OCI-LY7 (cell line): Measurements from ENCODE around the gene CACTIN. TPM values are rescaled to one million over a fixed set of nuclear protein-coding genes. Genes with fewer than 3 reads are reported as not detected.

Source experiments
- BruUV-seq: library from RNA; stranded (reverse); fragments of 400-500 nt; replicated peaks from 2 replicates; lab custom pipeline; 2021; lab: Mats Ljungman, UMichigan
- CTCF ChIA-PET: fragments of 300-600 bp; sonication (Branson Sonifier 250); formaldehyde crosslinking; loops from one replicate; lab custom pipeline; 2022; ENCODE audit warnings: antibody characterized with exemption; ENCODE audit not compliant: unreplicated experiment; lab: Charles Lee
- POLR2A ChIA-PET: fragments of 300-600 bp; sonication (Branson Sonifier 250); formaldehyde crosslinking; loops from one replicate; lab custom pipeline; 2022; ENCODE audit warnings: antibody characterized with exemption; lab: Charles Lee
- DNase-seq: peaks from one replicate; pipeline ENCODE4 v3.0.0-alpha.2; 2015; ENCODE audit warnings: low spot score
- H2AFZ ChIP-seq: fragments of 200-600 bp; sonication (generic), shearing (Covaris generic); 2 replicates; pipeline ENCODE4 v1.6.1; 2014; ENCODE audit warnings: mild to moderate bottlenecking, antibody characterized with exemption, low read length, moderate library complexity
- H3K27ac ChIP-seq: fragments of 200-600 bp; sonication (generic); 2 replicates; pipeline ENCODE4 v1.5.1; 2014; ENCODE audit warnings: mixed run types, low read depth, mild to moderate bottlenecking, moderate library complexity, low read length, inconsistent platforms; ENCODE audit not compliant: poor library complexity, severe bottlenecking
- H3K36me3 ChIP-seq: fragments of 200-600 bp; sonication (generic); 2 replicates; pipeline ENCODE4 v1.6.1; 2014; ENCODE audit warnings: mild to moderate bottlenecking, antibody characterized with exemption, low read length, moderate library complexity, mixed read lengths; ENCODE audit not compliant: insufficient read depth
- H3K4me1 ChIP-seq: fragments of 200-600 bp; sonication (generic); 2 replicates; pipeline ENCODE4 v1.5.1; 2014; ENCODE audit warnings: mild to moderate bottlenecking, low read length; ENCODE audit not compliant: insufficient read depth, poor library complexity, severe bottlenecking
- H3K4me2 ChIP-seq: fragments of 200-600 bp; sonication (generic); 2 replicates; pipeline ENCODE4 v1.6.1; 2014; ENCODE audit warnings: mild to moderate bottlenecking, low read length
- H3K4me3 ChIP-seq: fragments of 200-600 bp; sonication (generic); 2 replicates; pipeline ENCODE4 v1.5.1; 2014; ENCODE audit warnings: mild to moderate bottlenecking, low read depth, low read length; ENCODE audit not compliant: poor library complexity, severe bottlenecking
- H3K79me2 ChIP-seq: fragments of 200-600 bp; sonication (generic); 2 replicates; pipeline ENCODE4 v1.6.1; 2016; ENCODE audit warnings: low read depth, mild to moderate bottlenecking, low read length, moderate library complexity, mixed read lengths; ENCODE audit not compliant: insufficient read depth
- H3K9me2 ChIP-seq: fragments of 200-600 bp; sonication (generic); 2 replicates; pipeline ENCODE4 v1.6.1; 2016; ENCODE audit warnings: mild to moderate bottlenecking, low read length, mixed read lengths; ENCODE audit not compliant: insufficient read depth
- H3K9me3 ChIP-seq: fragments of 200-600 bp; sonication (generic); 2 replicates; pipeline ENCODE4 v1.6.1; 2014; ENCODE audit warnings: mild to moderate bottlenecking, mixed run types, low read length, mixed read lengths
- H4K20me1 ChIP-seq: fragments of 200-600 bp; sonication (generic); 2 replicates; pipeline ENCODE4 v1.6.1; 2014; ENCODE audit warnings: mild to moderate bottlenecking, antibody characterized with exemption, low read length, moderate library complexity, mixed read lengths; ENCODE audit not compliant: insufficient read depth
- EZH2phosphoT487 ChIP-seq: fragments of 200-600 bp; sonication (generic); IDR thresholded peaks from 2 replicates; pipeline ENCODE4 v1.6.1; 2018; ENCODE audit warnings: low read depth, borderline replicate concordance, mild to moderate bottlenecking, mixed run types, antibody characterized with exemption, low read length, moderate library complexity, mixed read lengths
- intact Hi-C: fragments of 100-400 bp; cut with micrococcal nuclease; formaldehyde crosslinking; loops from one replicate; pipeline ENCODE4 v1.10.0; 2022; ENCODE audit not compliant: unreplicated experiment
- total RNA-seq, 2 experiments: library from RNA; depleted of rRNA in 1 of 2; stranded (reverse); fragments of >200 nt in 1 of 2; shearing (Covaris generic) in 1 of 2; gene quantifications; 2 replicates each; pipeline ENCODE4 v1.2.3, GENCODE V29; 2014 to 2022
- TF ChIP-seq, protein P1 (sequence below): fragments of 200-600 bp; sonication (generic); conservative IDR thresholded peaks from 2 replicates; pipeline ENCODE4 v1.5.1; 2014; ENCODE audit warnings: mild to moderate bottlenecking, antibody characterized with exemption, low read length, moderate library complexity, mixed read lengths

CACTIN gene
- total RNA-seq, 2 experiments from 2014 or later = 34.2 to 35.9 TPM

DNA sequence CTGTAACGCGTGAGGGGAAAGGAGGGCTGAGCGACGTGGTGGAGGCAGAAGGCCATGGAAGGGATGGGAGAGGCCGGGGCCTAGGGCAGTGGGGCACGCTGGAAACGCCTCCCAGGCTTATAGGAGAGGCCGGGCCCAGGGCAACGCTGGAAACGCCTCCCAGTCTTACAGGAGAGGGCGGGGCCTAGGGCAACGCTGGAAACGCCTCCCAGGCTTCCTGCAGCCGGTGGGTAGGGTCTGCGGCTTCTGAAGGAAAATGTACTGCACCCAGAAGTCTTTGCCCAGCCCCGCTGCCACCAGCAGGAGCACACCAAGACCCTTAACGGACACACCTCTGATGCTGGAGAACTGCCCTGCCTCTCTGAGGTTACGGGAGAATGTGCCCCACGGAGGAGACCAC lies 9.1 kb downstream of the CACTIN start:
- DNase-seq = no peak
- Histone ChIP-seq H3K9me2 (no peaks in the 10 kb centered on the region), H3K4me1 (no peaks in the 10 kb centered on the region), H2AFZ (no peak overlapping the region), H3K27ac (no peak overlapping the region), H3K4me2 (no peak overlapping the region), H3K4me3 (no peak overlapping the region), H3K36me3 (peaks cover 36% of the 10 kb centered on the region), H3K79me2 (no peaks in the 10 kb centered on the region), H3K9me3 (no peaks in the 10 kb centered on the region), H4K20me1 (no peaks in the 10 kb centered on the region)
- ChIA-PET CTCF (interaction anchor here (0.6 kb wide), 1 partner anchor 342 kb away, joined by 11 read pairs; no protein-coding TSS in a partner anchor), POLR2A (no interaction called here)
- intact Hi-C loops = loop anchor here (5.0 kb wide), 1 partner anchor 70 kb away; no protein-coding TSS in a partner anchor
- no peak for TF ChIP-seq EZH2phosphoT487
- TF ChIP-seq, protein P1, sequence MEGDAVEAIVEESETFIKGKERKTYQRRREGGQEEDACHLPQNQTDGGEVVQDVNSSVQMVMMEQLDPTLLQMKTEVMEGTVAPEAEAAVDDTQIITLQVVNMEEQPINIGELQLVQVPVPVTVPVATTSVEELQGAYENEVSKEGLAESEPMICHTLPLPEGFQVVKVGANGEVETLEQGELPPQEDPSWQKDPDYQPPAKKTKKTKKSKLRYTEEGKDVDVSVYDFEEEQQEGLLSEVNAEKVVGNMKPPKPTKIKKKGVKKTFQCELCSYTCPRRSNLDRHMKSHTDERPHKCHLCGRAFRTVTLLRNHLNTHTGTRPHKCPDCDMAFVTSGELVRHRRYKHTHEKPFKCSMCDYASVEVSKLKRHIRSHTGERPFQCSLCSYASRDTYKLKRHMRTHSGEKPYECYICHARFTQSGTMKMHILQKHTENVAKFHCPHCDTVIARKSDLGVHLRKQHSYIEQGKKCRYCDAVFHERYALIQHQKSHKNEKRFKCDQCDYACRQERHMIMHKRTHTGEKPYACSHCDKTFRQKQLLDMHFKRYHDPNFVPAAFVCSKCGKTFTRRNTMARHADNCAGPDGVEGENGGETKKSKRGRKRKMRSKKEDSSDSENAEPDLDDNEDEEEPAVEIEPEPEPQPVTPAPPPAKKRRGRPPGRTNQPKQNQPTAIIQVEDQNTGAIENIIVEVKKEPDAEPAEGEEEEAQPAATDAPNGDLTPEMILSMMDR = no peak
- BruUV-seq = no TSS peak

DNA sequence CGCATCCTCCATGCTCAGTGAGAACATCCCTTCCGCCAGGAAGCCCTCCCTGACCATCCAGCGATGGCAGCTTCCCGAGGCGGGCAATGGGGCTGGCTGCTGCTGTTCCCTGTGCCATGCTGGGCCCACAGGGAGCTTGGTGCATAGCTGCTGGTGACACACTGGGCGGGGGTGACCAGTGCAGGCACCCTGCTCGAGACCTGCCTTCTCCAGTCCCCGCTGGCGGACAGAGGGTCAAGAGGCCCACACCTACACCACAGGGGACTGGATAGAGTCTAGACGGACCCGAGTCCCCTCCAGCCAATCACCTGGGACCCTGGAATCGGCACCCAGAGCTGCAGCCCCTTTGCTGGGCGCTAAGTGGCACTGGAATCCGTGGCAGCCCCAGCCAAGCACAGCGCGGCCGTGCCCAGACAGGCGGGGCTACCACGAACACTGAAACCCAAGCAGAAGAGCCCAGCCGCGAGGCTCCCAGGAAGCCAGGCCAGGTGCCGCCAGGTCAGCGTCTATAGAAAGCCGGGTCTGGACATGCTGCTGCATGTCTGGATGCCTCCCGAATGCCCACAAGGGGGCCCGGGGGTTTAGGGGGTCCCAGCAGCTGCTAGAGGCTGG lies 11.0 kb downstream of the CACTIN start:
- Histone ChIP-seq H3K4me2 (no peak overlapping the region), H3K27ac (no peak overlapping the region), H3K36me3 (peaks cover 38% of the 10 kb centered on the region), H4K20me1 (no peaks in the 10 kb centered on the region), H3K4me1 (no peaks in the 10 kb centered on the region), H3K4me3 (no peak overlapping the region), H3K9me3 (no peaks in the 10 kb centered on the region), H2AFZ (no peak overlapping the region), H3K79me2 (no peaks in the 10 kb centered on the region), H3K9me2 (no peaks in the 10 kb centered on the region)
- no TSS peak for BruUV-seq
- CTCF ChIA-PET = no interaction called here
- intact Hi-C loops = loop anchor here (5.0 kb wide), 1 partner anchor 68 kb away; no protein-coding TSS in a partner anchor
- POLR2A ChIA-PET = no interaction called here
- DNase-seq = no peak
- TF ChIP-seq, protein P1 = no peak
- no peak for TF ChIP-seq EZH2phosphoT487

DNA sequence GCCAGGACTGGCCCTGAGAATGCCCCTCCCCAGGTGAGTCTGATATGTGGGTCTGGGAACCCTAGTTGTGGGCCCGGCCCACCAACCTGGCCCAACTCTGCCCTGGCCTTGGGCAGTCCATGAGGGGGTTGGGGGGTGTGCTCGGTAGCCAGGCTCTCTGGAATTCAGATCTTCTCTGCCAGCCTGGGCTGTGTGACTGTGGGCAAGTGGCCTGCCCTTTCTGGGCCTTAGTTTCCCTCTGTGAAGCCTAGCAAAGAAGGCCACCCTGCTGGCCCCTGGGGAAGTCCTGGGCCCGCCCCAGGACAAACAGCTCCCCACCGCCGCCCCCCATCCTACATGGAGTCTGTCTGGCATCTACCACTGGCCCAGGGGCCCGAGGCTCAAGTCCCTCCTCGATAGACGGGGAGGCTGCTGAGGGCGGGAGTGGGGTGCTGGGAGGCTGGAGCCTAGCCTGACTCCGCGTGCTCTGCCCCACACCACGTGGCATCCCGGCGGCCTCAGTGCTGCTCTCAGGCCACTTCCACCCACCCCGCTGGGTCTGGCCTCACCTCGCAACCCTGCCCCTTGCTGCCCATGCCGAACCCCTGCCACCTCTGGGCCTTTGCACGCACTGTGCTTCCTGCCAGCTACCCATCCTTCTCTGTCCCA lies 11.6 kb downstream of the CACTIN start:
- no peaks in the 10 kb centered on the region for H3K9me3 ChIP-seq
- peaks cover 42% of the 10 kb centered on the region for H3K36me3 ChIP-seq
- no peak overlapping the region for H2AFZ ChIP-seq
- H3K9me2 ChIP-seq = no peaks in the 10 kb centered on the region
- ChIA-PET POLR2A (no interaction called here), CTCF (no interaction called here)
- no TSS peak for BruUV-seq
- no peaks in the 10 kb centered on the region for H3K79me2 ChIP-seq
- no peaks in the 10 kb centered on the region for H3K4me1 ChIP-seq
- no peak for TF ChIP-seq EZH2phosphoT487
- TF ChIP-seq, protein P1 = no peak
- H3K4me3 ChIP-seq = no peak overlapping the region
- no peak overlapping the region for H3K27ac ChIP-seq
- no peaks in the 10 kb centered on the region for H4K20me1 ChIP-seq
- no peak overlapping the region for H3K4me2 ChIP-seq
- intact Hi-C loops = loop anchor here (5.0 kb wide), 1 partner anchor 68 kb away; no protein-coding TSS in a partner anchor
- no peak for DNase-seq
